ENCODE measurements around the gene ATG9B.

ATG9B gene

GRCh38 chr7:151024435-151025056 lies at the start of gene ATG9B:
Gene ATG9B (minus strand): TSS chr7:151024494. CDS start chr7:151024423, 71 bp downstream.
- intact Hi-C loops (cut with DNase I) = loop anchor here (5.0 kb wide), 1 partner anchor 88 kb away; no protein-coding TSS in a partner anchor
- DNase-seq = peak in 1 of 42 donors; percentile 36

GRCh38 chr7:151073990-151074389 lies 49.7 kb upstream of the ATG9B start:
- intact Hi-C loops (cut with DNase I) = no loop called here
- DNase-seq = no peak

GRCh38 chr7:151071032-151071866 lies 47.0 kb upstream of the ATG9B start:
- intact Hi-C loops (cut with DNase I) = no loop called here
- no peak for DNase-seq

GRCh38 chr7:151070574-151070960 lies 46.3 kb upstream of the ATG9B start:
- intact Hi-C loops (cut with DNase I) = no loop called here
- no peak for DNase-seq

GRCh38 chr7:151069841-151070573 lies 45.7 kb upstream of the ATG9B start:
- intact Hi-C loops (cut with DNase I) = no loop called here
- no peak for DNase-seq

GRCh38 chr7:151068069-151068773 lies 43.9 kb upstream of the ATG9B start:
- intact Hi-C loops (cut with DNase I) = no loop called here
- DNase-seq = no peak

GRCh38 chr7:151066273-151066974 lies 42.1 kb upstream of the ATG9B start:
- no peak for DNase-seq
- intact Hi-C loops (cut with DNase I) = no loop called here

GRCh38 chr7:151065516-151065915 lies 41.2 kb upstream of the ATG9B start:
- DNase-seq = no peak
- intact Hi-C loops (cut with DNase I) = no loop called here

- intact Hi-C loops (cut with DNase I) = no loop called here
- DNase-seq = no peak
These were observed 40.7 kb upstream of the ATG9B start for GRCh38 chr7:151064993-151065392.

- no peak for DNase-seq
- intact Hi-C loops (cut with DNase I) = no loop called here
These were observed 40.2 kb upstream of the ATG9B start for GRCh38 chr7:151064454-151064853.

- intact Hi-C loops (cut with DNase I) = no loop called here
- no peak for DNase-seq
These were observed 38.9 kb upstream of the ATG9B start for GRCh38 chr7:151063212-151063561.

- intact Hi-C loops (cut with DNase I) = no loop called here
- no peak for DNase-seq
These were observed 38.3 kb upstream of the ATG9B start for GRCh38 chr7:151062399-151063211.

- intact Hi-C loops (cut with DNase I) = no loop called here
- DNase-seq = no peak
These were observed 37.8 kb upstream of the ATG9B start for GRCh38 chr7:151062111-151062398.

- intact Hi-C loops (cut with DNase I) = no loop called here
- DNase-seq = no peak
These were observed 37.2 kb upstream of the ATG9B start for GRCh38 chr7:151061213-151062110.

GRCh38 chr7:151060416-151061212 lies 36.3 kb upstream of the ATG9B start:
- DNase-seq = peak in 30 of 42 donors; percentile 17 to 74 (median 50)
- intact Hi-C loops (cut with DNase I) = no loop called here

GRCh38 chr7:151060113-151060415 lies 35.8 kb upstream of the ATG9B start:
- DNase-seq = no peak
- intact Hi-C loops (cut with DNase I) = no loop called here

Measured in head of caudate nucleus (tissue), 42 donors.